GM23338 (cell line): Measurements from ENCODE around the gene ASTN1. TPM values are rescaled to one million over a fixed set of nuclear protein-coding genes. Genes with fewer than 3 reads are reported as not detected.

Source experiments
- ATAC-seq: fragments of 200-7000 bp; cut with Tn5 transposase; 3 replicates; pipeline ENCODE4 v1.9.1; 2020
- DNase-seq: peaks from one replicate; pipeline ENCODE4 v3.0.0-alpha.2; 2015; ENCODE audit warnings: low spot score
- H2AFZ ChIP-seq: fragments of 200-600 bp; sonication (generic); 2 replicates; pipeline ENCODE4 v1.8.0; 2016; ENCODE audit warnings: antibody characterized with exemption, mild to moderate bottlenecking, moderate library complexity
- H3F3A ChIP-seq: fragments of 200-600 bp; sonication (generic); replicated peaks from 2 replicates; pipeline ENCODE4 v1.8.0; 2017; ENCODE audit warnings: antibody characterized with exemption, mixed run types, low read depth
- H3K27ac ChIP-seq: fragments of 200-600 bp; sonication (generic); 2 replicates; pipeline ENCODE4 v1.6.1; 2016; ENCODE audit warnings: low read depth
- H3K27me3 ChIP-seq: fragments of 200-600 bp; sonication (generic); 2 replicates; pipeline ENCODE4 v1.8.0; 2016; ENCODE audit warnings: mild to moderate bottlenecking, mixed run types, moderate library complexity; ENCODE audit not compliant: insufficient read depth
- H3K36me3 ChIP-seq: fragments of 200-600 bp; sonication (generic); 2 replicates; pipeline ENCODE4 v1.8.0; 2016; ENCODE audit warnings: mild to moderate bottlenecking; ENCODE audit not compliant: insufficient read depth
- H3K4me1 ChIP-seq: fragments of 200-600 bp; sonication (generic); 2 replicates; pipeline ENCODE4 v1.8.0; 2016; ENCODE audit warnings: mild to moderate bottlenecking, moderate library complexity; ENCODE audit not compliant: insufficient read depth
- H3K4me2 ChIP-seq: fragments of 200-600 bp; sonication (generic); 2 replicates; pipeline ENCODE4 v1.7.1; 2017; ENCODE audit warnings: mixed run types
- H3K4me3 ChIP-seq: fragments of 200-600 bp; sonication (generic); 2 replicates; pipeline ENCODE4 v1.6.1; 2016; ENCODE audit warnings: mixed run types
- H3K79me2 ChIP-seq: fragments of 200-600 bp; sonication (generic); replicated peaks from 2 replicates; pipeline ENCODE4 v1.8.0; 2017; ENCODE audit warnings: mild to moderate bottlenecking; ENCODE audit not compliant: insufficient read depth
- H3K9me2 ChIP-seq: fragments of 200-600 bp; sonication (generic); 2 replicates; pipeline ENCODE4 v1.8.0; 2017; ENCODE audit not compliant: insufficient read depth
- H4K20me1 ChIP-seq: fragments of 200-600 bp; sonication (generic); replicated peaks from 2 replicates; pipeline ENCODE4 v1.8.0; 2017; ENCODE audit warnings: mild to moderate bottlenecking; ENCODE audit not compliant: insufficient read depth
- H3K27ac Mint-ChIP-seq: 2 replicates; pipeline ENCODE4 v1.8.0; 2020; ENCODE audit warnings: inconsistent platforms, mild to moderate bottlenecking, moderate library complexity, mixed read lengths
- H3K27me3 Mint-ChIP-seq: 3 replicates; pipeline ENCODE4 v1.8.0; 2022; ENCODE audit warnings: low read depth, mild to moderate bottlenecking, moderate library complexity, mixed read lengths, inconsistent platforms; ENCODE audit not compliant: insufficient read depth, poor library complexity
- H3K36me3 Mint-ChIP-seq: 3 replicates; pipeline ENCODE4 v1.8.0; 2021; ENCODE audit warnings: low read depth, mild to moderate bottlenecking, inconsistent platforms, moderate library complexity, mixed read lengths
- H3K4me1 Mint-ChIP-seq: 3 replicates; pipeline ENCODE4 v1.8.0; 2020; ENCODE audit warnings: mild to moderate bottlenecking, inconsistent platforms, mixed read lengths
- H3K4me3 Mint-ChIP-seq: 3 replicates; pipeline ENCODE4 v1.8.0; 2021; ENCODE audit warnings: moderate library complexity, mild to moderate bottlenecking, inconsistent platforms, mixed read lengths
- H3K9me3 Mint-ChIP-seq: 3 replicates; pipeline ENCODE4 v1.8.0; 2020; ENCODE audit warnings: moderate library complexity, mild to moderate bottlenecking, inconsistent platforms, mixed read lengths
- CREB1 ChIP-seq: fragments of 250-450 bp; sonication (Bioruptor Pico); IDR thresholded peaks from 2 replicates; pipeline ENCODE4 v1.5.0; 2020; ENCODE audit warnings: low read depth, mild to moderate bottlenecking, moderate library complexity
- CTCF ChIP-seq, 2 experiments: fragments of 200-600 bp in 1 of 2; sonication (generic) in 1 of 2; conservative IDR thresholded peaks; 2 replicates each; pipeline versions ENCODE4 v1.5.1 to v1.6.1; 2016 to 2017; ENCODE audit warnings: antibody characterized with exemption in 2 of 2, low read depth in 2 of 2, mild to moderate bottlenecking in 2 of 2, moderate library complexity in 1 of 2
- ETS1 ChIP-seq: IDR thresholded peaks from 2 replicates; pipeline ENCODE4 v1.6.1; 2016; ENCODE audit warnings: antibody characterized with exemption
- EZH2 ChIP-seq: fragments of 200-600 bp; sonication (generic); IDR thresholded peaks from one replicate; pipeline ENCODE4 v1.8.0; 2017; ENCODE audit warnings: antibody characterized with exemption, mild to moderate bottlenecking, low read depth; ENCODE audit not compliant: unreplicated experiment
- EZH2phosphoT487 ChIP-seq: fragments of 200-600 bp; sonication (generic); IDR thresholded peaks from one replicate; pipeline ENCODE4 v1.8.1; 2018; ENCODE audit warnings: antibody characterized with exemption; ENCODE audit not compliant: unreplicated experiment
- JUNB ChIP-seq: IDR thresholded peaks from one replicate; pipeline ENCODE4 v1.6.1; 2016; ENCODE audit warnings: antibody characterized with exemption; ENCODE audit not compliant: unreplicated experiment
- NANOG ChIP-seq: IDR thresholded peaks from 2 replicates; pipeline ENCODE4 v1.6.1; 2016; ENCODE audit warnings: antibody characterized with exemption, borderline replicate concordance
- POLR2AphosphoS5 ChIP-seq: IDR thresholded peaks from 2 replicates; pipeline ENCODE4 v1.6.1; 2016; ENCODE audit warnings: antibody characterized with exemption, low read depth
- REST ChIP-seq: IDR thresholded peaks from one replicate; pipeline ENCODE4 v1.6.1; 2018; ENCODE audit warnings: antibody characterized with exemption; ENCODE audit not compliant: unreplicated experiment
- STAT1 ChIP-seq: IDR thresholded peaks from one replicate; pipeline ENCODE4 v1.6.1; 2016; ENCODE audit warnings: antibody characterized with exemption; ENCODE audit not compliant: unreplicated experiment
- ZNF114 ChIP-seq: fragments of 250-450 bp; sonication (Bioruptor Pico); IDR thresholded peaks from 2 replicates; pipeline ENCODE4 v1.5.0; 2020; ENCODE audit warnings: mild to moderate bottlenecking, moderate library complexity
- ZNF331 ChIP-seq: fragments of 250-450 bp; sonication (Bioruptor Pico); IDR thresholded peaks from 2 replicates; pipeline ENCODE4 v1.5.0; 2020; ENCODE audit warnings: low read depth, mild to moderate bottlenecking, moderate library complexity
- ZNF462 ChIP-seq: fragments of 250-450 bp; sonication (Bioruptor Pico); IDR thresholded peaks from 2 replicates; pipeline ENCODE4 v1.5.0; 2020; ENCODE audit warnings: mild to moderate bottlenecking, moderate library complexity
- polyA plus RNA-seq: library from polyadenylated mRNA; unstranded; fragments of >200 nt; fragmentation: Nextera tagmentation; extraction: Ambion mirVana; gene quantifications from 2 replicates; pipeline ENCODE4 v1.2.1, GENCODE V29; 2016
- total RNA-seq: library from RNA; depleted of rRNA; stranded (reverse); fragments of >200 nt; shearing (Covaris generic); gene quantifications from 2 replicates; pipeline ENCODE4 v1.2.3, GENCODE V29; 2014

The ASTN1 gene
- total and polyA plus RNA-seq, 2 experiments from 2014 or later, result 2.0 to 5.2 TPM

- Mint-ChIP-seq H3K4me1 (peaks cover 7% of the 10 kb centered on the region), H3K27ac (no peak overlapping the region), H3K9me3 (no peaks in the 10 kb centered on the region), H3K4me3 (no peak overlapping the region), H3K36me3 (no peaks in the 10 kb centered on the region), H3K27me3 (peaks cover 1% of the 10 kb centered on the region)
- no peak for TF ChIP-seq ZNF331 (CRISPR knock-in tag)
- TF ChIP-seq JUNB, result no peak
- TF ChIP-seq EZH2, result no peak
- TF ChIP-seq STAT1, result no peak
- TF ChIP-seq EZH2phosphoT487, result no peak
- TF ChIP-seq POLR2AphosphoS5, result no peak
- no peak for TF ChIP-seq CREB1 (CRISPR knock-in tag)
- TF ChIP-seq ETS1, result no peak
- no peak for TF ChIP-seq REST
- no peak for TF ChIP-seq ZNF114
- TF ChIP-seq NANOG, result no peak
- no peak for TF ChIP-seq CTCF (conservative IDR thresholded peaks at IDR 0.05; ENCODE audit: low read depth in 2 of 2)
- TF ChIP-seq ZNF462, result no peak
- Histone ChIP-seq H3K4me2 (no peak overlapping the region), H3K4me1 (no peaks in the 10 kb centered on the region), H3K4me3 (no peak overlapping the region), H3K27me3 (no peaks in the 10 kb centered on the region), H3K36me3 (no peaks in the 10 kb centered on the region), H3K9me2 (no peaks in the 10 kb centered on the region), H3K27ac (no peak overlapping the region), H4K20me1 (no peaks in the 10 kb centered on the region), H3F3A (no peaks in the 10 kb centered on the region), H3K79me2 (no peaks in the 10 kb centered on the region), H2AFZ (no peak overlapping the region)
- ATAC-seq (peak; percentile 32; the same call in 1 of the 3 replicates), DNase-seq (no peak)
These were observed 140.8 kb downstream of the ASTN1 start for GRCh38 chr1:177023726-177024125.
